SU-DHL-6 (cell line): ENCODE results near the gene GNAS.

Source experiments
- H2AFZ ChIP-seq: fragments of 200-600 bp; sonication (generic); 2 replicates; pipeline ENCODE4 v1.6.1; 2014; ENCODE audit warnings: low read depth, mild to moderate bottlenecking, moderate library complexity, mixed read lengths, antibody characterized with exemption, low read length; ENCODE audit not compliant: severe bottlenecking
- H3F3A ChIP-seq: fragments of 200-600 bp; shearing (Covaris generic); 2 replicates; pipeline ENCODE4 v1.6.0; 2016; ENCODE audit warnings: antibody characterized with exemption, mild to moderate bottlenecking; ENCODE audit not compliant: insufficient read depth
- H3K27ac ChIP-seq: fragments of 200-600 bp; sonication (generic); 2 replicates; pipeline ENCODE4 v1.5.1; 2016; ENCODE audit warnings: low read depth, mild to moderate bottlenecking, low read length, moderate library complexity, mixed read lengths
- H3K27me3 ChIP-seq: fragments of 200-600 bp; sonication (generic), shearing (Covaris generic); 2 replicates; pipeline ENCODE4 v1.6.0; 2014; ENCODE audit warnings: mild to moderate bottlenecking, low read length
- H3K36me3 ChIP-seq: fragments of 200-600 bp; sonication (generic); 2 replicates; pipeline ENCODE4 v1.6.1; 2014; ENCODE audit warnings: mild to moderate bottlenecking, low read length, mixed read lengths
- H3K4me2 ChIP-seq: fragments of 300-600, 200-600 bp; shearing (Covaris generic), sonication (generic); 2 replicates; pipeline ENCODE4 v1.6.0; 2014; ENCODE audit warnings: low read length, low read depth, mild to moderate bottlenecking; ENCODE audit not compliant: poor library complexity, severe bottlenecking
- H3K4me3 ChIP-seq: fragments of 200-600 bp; sonication (generic); 2 replicates; pipeline ENCODE4 v1.5.1; 2014; ENCODE audit warnings: antibody characterized with exemption, low read length, mild to moderate bottlenecking, mixed read lengths; ENCODE audit not compliant: insufficient read depth, poor library complexity, severe bottlenecking
- H3K79me2 ChIP-seq: fragments of 200-600 bp; sonication (generic); 2 replicates; pipeline ENCODE4 v1.6.1; 2014; ENCODE audit warnings: mild to moderate bottlenecking, low read length, moderate library complexity; ENCODE audit not compliant: insufficient read depth
- H3K9ac ChIP-seq: fragments of 200-600 bp; sonication (generic); 2 replicates; pipeline ENCODE4 v1.7.0; 2014; ENCODE audit warnings: mild to moderate bottlenecking, low read length
- H3K9me2 ChIP-seq: fragments of 200-600 bp; sonication (generic); replicated peaks from 2 replicates; pipeline ENCODE4 v1.6.1; 2014; ENCODE audit warnings: low read length; ENCODE audit not compliant: insufficient read depth
- H3K9me3 ChIP-seq: fragments of 200-600 bp; sonication (generic); 2 replicates; pipeline ENCODE4 v1.6.1; 2014; ENCODE audit warnings: low read length, mixed read lengths; ENCODE audit not compliant: insufficient read depth
- H4K20me1 ChIP-seq: fragments of 200-600 bp; sonication (generic); 2 replicates; pipeline ENCODE4 v1.6.1; 2014; ENCODE audit warnings: low read depth, mild to moderate bottlenecking, antibody characterized with exemption, low read length, moderate library complexity, mixed read lengths
- CTCF ChIP-seq: fragments of 200-600 bp; sonication (generic); IDR thresholded peaks from one replicate; pipeline ENCODE4 v1.5.1; 2017; ENCODE audit warnings: antibody characterized with exemption, mild to moderate bottlenecking, low read length, moderate library complexity; ENCODE audit not compliant: insufficient read depth, poor library complexity, severe bottlenecking
- EZH2phosphoT487 ChIP-seq: fragments of 200-600 bp; sonication (generic), shearing (Covaris generic); conservative IDR thresholded peaks from 2 replicates; pipeline ENCODE4 v1.6.1; 2018; ENCODE audit warnings: mild to moderate bottlenecking, antibody characterized with exemption, low read length, moderate library complexity, mixed read lengths

The GNAS gene

GRCh38 chr20:58877976-58878360 is 25.5 kb downstream of the GNAS start:
- Histone ChIP-seq H2AFZ (no peak overlapping the region), H3K9me2 (no peaks in the 10 kb centered on the region), H3K79me2 (no peaks in the 10 kb centered on the region), H3K9ac (no peak overlapping the region), H3K4me3 (no peak overlapping the region), H3F3A (no peaks in the 10 kb centered on the region), H3K27me3 (no peaks in the 10 kb centered on the region), H3K9me3 (no peaks in the 10 kb centered on the region), H3K27ac (no peak overlapping the region), H3K4me2 (no peak overlapping the region), H4K20me1 (no peaks in the 10 kb centered on the region), H3K36me3 (no peaks in the 10 kb centered on the region)
- no peak for TF ChIP-seq CTCF
- TF ChIP-seq EZH2phosphoT487 = no peak

GRCh38 chr20:58878399-58878798 is 25.9 kb downstream of the GNAS start:
- H4K20me1 ChIP-seq = no peaks in the 10 kb centered on the region
- H3K9me2 ChIP-seq = no peaks in the 10 kb centered on the region
- H3F3A ChIP-seq = no peaks in the 10 kb centered on the region
- no peak overlapping the region for H2AFZ ChIP-seq
- H3K9me3 ChIP-seq = no peaks in the 10 kb centered on the region
- no peak overlapping the region for H3K9ac ChIP-seq
- H3K4me2 ChIP-seq = no peak overlapping the region
- H3K27ac ChIP-seq = no peak overlapping the region
- H3K36me3 ChIP-seq = no peaks in the 10 kb centered on the region
- no peaks in the 10 kb centered on the region for H3K79me2 ChIP-seq
- no peaks in the 10 kb centered on the region for H3K27me3 ChIP-seq
- TF ChIP-seq EZH2phosphoT487 (no peak), CTCF (no peak)
- H3K4me3 ChIP-seq = no peak overlapping the region

GRCh38 chr20:58880441-58880840 is 27.9 kb downstream of the GNAS start:
- H3K27me3 ChIP-seq = no peaks in the 10 kb centered on the region
- no peaks in the 10 kb centered on the region for H3F3A ChIP-seq
- no peak overlapping the region for H3K4me2 ChIP-seq
- H3K9me3 ChIP-seq = no peaks in the 10 kb centered on the region
- no peaks in the 10 kb centered on the region for H4K20me1 ChIP-seq
- no peaks in the 10 kb centered on the region for H3K36me3 ChIP-seq
- no peak overlapping the region for H3K9ac ChIP-seq
- no peaks in the 10 kb centered on the region for H3K79me2 ChIP-seq
- no peaks in the 10 kb centered on the region for H3K9me2 ChIP-seq
- TF ChIP-seq EZH2phosphoT487 (no peak), CTCF (no peak)
- no peak overlapping the region for H3K4me3 ChIP-seq
- H2AFZ ChIP-seq = no peak overlapping the region
- no peak overlapping the region for H3K27ac ChIP-seq
